ENCODE results near the gene MRPL27.

Gene MRPL27

GRCh38 chr17:50352693-50353599, 20.0 kb downstream of the MRPL27 start:
- no peak overlapping the region for H3K4me3 ChIP-seq (ENCODE audit: control insufficient read depth, low read depth, low read length)
- TF ChIP-seq CTCF (IDR thresholded peaks at IDR 0.05; ENCODE audit: control insufficient read depth, insufficient read depth, low read depth, low read length, missing control alignments) = no peak
- no peak for DNase-seq (ENCODE audit: low read depth)

GRCh38 chr17:50352072-50352692, 20.8 kb downstream of the MRPL27 start:
- TF ChIP-seq CTCF (IDR thresholded peaks at IDR 0.05; ENCODE audit: control insufficient read depth, insufficient read depth, low read depth, low read length, missing control alignments) = no peak
- DNase-seq (ENCODE audit: low read depth) = no peak
- H3K4me3 ChIP-seq (ENCODE audit: control insufficient read depth, low read depth, low read length) = no peak overlapping the region

GRCh38 chr17:50350733-50351132, 22.3 kb downstream of the MRPL27 start:
- DNase-seq (ENCODE audit: low read depth) = no peak
- TF ChIP-seq CTCF (IDR thresholded peaks at IDR 0.05; ENCODE audit: control insufficient read depth, insufficient read depth, low read depth, low read length, missing control alignments) = no peak
- no peak overlapping the region for H3K4me3 ChIP-seq (ENCODE audit: control insufficient read depth, low read depth, low read length)

- no peak overlapping the region for H3K4me3 ChIP-seq (ENCODE audit: control insufficient read depth, low read depth, low read length)
- TF ChIP-seq CTCF (IDR thresholded peaks at IDR 0.05; ENCODE audit: control insufficient read depth, insufficient read depth, low read depth, low read length, missing control alignments) = no peak
- DNase-seq (ENCODE audit: low read depth) = no peak
Observed at GRCh38 chr17:50349243-50349600, 23.8 kb downstream of the MRPL27 start.

GRCh38 chr17:50348522-50349242, 24.3 kb downstream of the MRPL27 start:
- DNase-seq (ENCODE audit: low read depth) = no peak
- no peak overlapping the region for H3K4me3 ChIP-seq (ENCODE audit: control insufficient read depth, low read depth, low read length)

More at GRCh38 chr17:50348522-50349242, 24.3 kb downstream of the MRPL27 start:
- no peak for TF ChIP-seq CTCF (IDR thresholded peaks at IDR 0.05; ENCODE audit: control insufficient read depth, insufficient read depth, low read depth, low read length, missing control alignments)

Measured in AG09309 (cell line).